GM12878 (cell line): Measurements from ENCODE around the gene TRERF1. TPM values are rescaled to one million over a fixed set of nuclear protein-coding genes. Genes with fewer than 3 reads are reported as not detected.

ENCODE experiments used
- ATAC-seq: fragments of 200-7000 bp; cut with Tn5 transposase; 3 replicates; pipeline ENCODE4 v1.9.1; 2020; ENCODE audit warnings: mild to moderate bottlenecking, moderate library complexity
- BruUV-seq: library from RNA; stranded (reverse); fragments of 400-500 nt; replicated peaks from 2 replicates; lab custom pipeline; 2021; lab: Mats Ljungman, UMichigan
- CTCF ChIA-PET: fragments of 300-600 bp; sonication (Branson Sonifier 250); formaldehyde crosslinking; extraction: SDS; loops from one replicate; lab custom pipeline; 2021; ENCODE audit warnings: inconsistent platforms; lab: Yijun Ruan, JAX
- POLR2A ChIA-PET: fragments of 350-600 bp; formaldehyde crosslinking; extraction: SDS; loops from one replicate; lab custom pipeline; 2021; ENCODE audit warnings: inconsistent platforms; lab: Charles Lee
- RAD21 ChIA-PET: fragments of 300-600 bp; sonication (Branson Sonifier 250); formaldehyde crosslinking; loops from one replicate; lab custom pipeline; 2023; ENCODE audit warnings: antibody characterized with exemption; ENCODE audit not compliant: unreplicated experiment; lab: Charles Lee
- SMC1A ChIA-PET: fragments of 300-600 bp; sonication (Branson Sonifier 250); formaldehyde crosslinking; loops from one replicate; lab custom pipeline; 2023; ENCODE audit not compliant: unreplicated experiment, uncharacterized antibody; lab: Charles Lee
- DNase-seq: peaks from one replicate; pipeline ENCODE4 v3.0.0-alpha.2; 2011; ENCODE audit warnings: low read depth, low spot score
- FAIRE-seq: peaks from 3 replicates; lab custom pipeline; 2011; peaks lifted over from hg19 to GRCh38; lab: Jason Lieb, UNC
- H2AFZ ChIP-seq: 2 replicates; pipeline ENCODE4 v1.6.0; 2011; ENCODE audit warnings: low read depth, low read length, control low read depth; ENCODE audit not compliant: control insufficient read depth
- H3K27ac ChIP-seq: 2 replicates; pipeline ENCODE4 v1.5.1; 2011; ENCODE audit warnings: control low read depth; ENCODE audit not compliant: control insufficient read depth, insufficient read depth
- H3K27me3 ChIP-seq, 2 experiments: replicated peaks in 1 of 2; 2 replicates each; pipeline versions ENCODE4 v1.6.0 to v1.6.1; 2011; ENCODE audit warnings: low read length in 1 of 2; ENCODE audit not compliant: control insufficient read depth in 2 of 2, insufficient read depth in 2 of 2
- H3K36me3 ChIP-seq, 2 experiments: 2 replicates each; pipeline ENCODE4 v1.5.1; 2011; ENCODE audit warnings: low read length in 1 of 2; ENCODE audit not compliant: control insufficient read depth in 2 of 2, insufficient read depth in 2 of 2
- H3K4me1 ChIP-seq: 2 replicates; pipeline ENCODE4 v1.6.1; 2011; ENCODE audit warnings: mild to moderate bottlenecking, low read length, moderate library complexity, mixed read lengths; ENCODE audit not compliant: control insufficient read depth, insufficient read depth
- H3K4me2 ChIP-seq: 2 replicates; pipeline ENCODE4 v1.6.0; 2011; ENCODE audit warnings: control low read depth; ENCODE audit not compliant: control insufficient read depth, insufficient read depth
- H3K4me3 ChIP-seq: fragments of 200-600 bp; sonication (generic); 2 replicates; pipeline ENCODE4 v1.5.1; 2016
- H3K79me2 ChIP-seq: 2 replicates; pipeline ENCODE4 v1.6.0; 2011; ENCODE audit warnings: low read length; ENCODE audit not compliant: control insufficient read depth, insufficient read depth
- H3K9ac ChIP-seq: 2 replicates; pipeline ENCODE4 v1.8.0; 2011; ENCODE audit warnings: low read length, control low read depth, mixed read lengths; ENCODE audit not compliant: control insufficient read depth, insufficient read depth
- H3K9me3 ChIP-seq: replicated peaks from 3 replicates; pipeline ENCODE4 v1.5.1; 2011; ENCODE audit warnings: mild to moderate bottlenecking, low read length; ENCODE audit not compliant: control insufficient read depth, insufficient read depth
- H4K20me1 ChIP-seq: 2 replicates; pipeline ENCODE4 v1.6.0; 2011; ENCODE audit not compliant: control insufficient read depth, insufficient read depth
- CBFB ChIP-seq: IDR thresholded peaks from 2 replicates; pipeline ENCODE4 v1.6.1; 2016; ENCODE audit warnings: antibody characterized with exemption, low read depth
- MEF2B ChIP-seq: fragments of 450-650 bp; IDR thresholded peaks from 2 replicates; pipeline ENCODE4 v1.6.1; 2018; ENCODE audit warnings: mild to moderate bottlenecking, moderate library complexity; ENCODE audit not compliant: partially characterized antibody, poor library complexity, severe bottlenecking
- SIN3A ChIP-seq: IDR thresholded peaks from 2 replicates; pipeline ENCODE4 v1.6.1; 2012; ENCODE audit warnings: low read depth, low read length, improper control_type of control experiment
- TCF7 ChIP-seq: IDR thresholded peaks from 2 replicates; pipeline ENCODE4 v1.6.1; 2014; ENCODE audit warnings: antibody characterized with exemption, borderline replicate concordance
- WGBS: methylation state at CpG from one replicate; pipeline ENCODE4 v1.1.6; 2016; ENCODE audit warnings: low lambda C conversion rate; ENCODE audit not compliant: insufficient replicate concordance, insufficient coverage; ENCODE audit errors: missing lambda C conversion rate; 5-methylcytosine and 5-hydroxymethylcytosine counted together
- in situ Hi-C: fragments of 300-500 bp; cut with MboI; formaldehyde crosslinking; loops from 9 replicates; pipeline ENCODE4 v1.14.3; 2018; ENCODE audit warnings: mixed read lengths
- intact Hi-C: fragments of 100-400 bp; cut with micrococcal nuclease; formaldehyde crosslinking; loops from one replicate; pipeline ENCODE4 v1.14.2; 2022; ENCODE audit not compliant: unreplicated experiment
- polyA plus RNA-seq, 11 experiments: library from polyadenylated mRNA; depleted of rRNA in 4 of 11; unstranded in 6 of 11; stranded (reverse) in 5 of 11; fragments of >200 nt; fragmentation: Nextera tagmentation in 4 of 11; fragmentation: Illumina TruSeq in 1 of 11; extraction: Ambion mirVana in 4 of 11; extraction: Trizol in 1 of 11; gene quantifications; 1 replicate in 1 of 11; 2 replicates in 10 of 11; pipeline versions ENCODE4 v1.2.1 to v1.2.3, GENCODE V29; 2011 to 2016; ENCODE audit warnings: inconsistent platforms in 2 of 11, missing spikeins in 2 of 11, low read depth in 1 of 11
- total RNA-seq, 4 experiments: library from RNA; depleted of rRNA in 3 of 4; stranded (reverse); fragments of >200 nt in 3 of 4; fragmentation: Illumina TruSeq in 1 of 4; extraction: Trizol in 1 of 4; gene quantifications; 2 replicates each; pipeline versions ENCODE4 v1.2.1 to v1.2.3, GENCODE V29; 2013 to 2021
- TF ChIP-seq, protein P1 (sequence below): IDR thresholded peaks from 2 replicates; pipeline ENCODE4 v1.6.1; 2012; ENCODE audit warnings: low read depth, low read length, improper control_type of control experiment
- TF ChIP-seq, protein P2 (sequence below): IDR thresholded peaks from 2 replicates; pipeline ENCODE4 v1.6.1; 2012; ENCODE audit warnings: low read depth, low read length, improper control_type of control experiment
- TF ChIP-seq, protein P3 (sequence below): IDR thresholded peaks from 2 replicates; pipeline ENCODE4 v1.6.1; 2012; ENCODE audit warnings: low read depth, low read length, improper control_type of control experiment

The TRERF1 gene
- total and polyA plus RNA-seq, 10 of the 15 experiments (the other 5 are each of a cell fraction or from before 2014, with no cell fraction given): 2.2 to 19.4 (median 7.2) TPM

DNA sequence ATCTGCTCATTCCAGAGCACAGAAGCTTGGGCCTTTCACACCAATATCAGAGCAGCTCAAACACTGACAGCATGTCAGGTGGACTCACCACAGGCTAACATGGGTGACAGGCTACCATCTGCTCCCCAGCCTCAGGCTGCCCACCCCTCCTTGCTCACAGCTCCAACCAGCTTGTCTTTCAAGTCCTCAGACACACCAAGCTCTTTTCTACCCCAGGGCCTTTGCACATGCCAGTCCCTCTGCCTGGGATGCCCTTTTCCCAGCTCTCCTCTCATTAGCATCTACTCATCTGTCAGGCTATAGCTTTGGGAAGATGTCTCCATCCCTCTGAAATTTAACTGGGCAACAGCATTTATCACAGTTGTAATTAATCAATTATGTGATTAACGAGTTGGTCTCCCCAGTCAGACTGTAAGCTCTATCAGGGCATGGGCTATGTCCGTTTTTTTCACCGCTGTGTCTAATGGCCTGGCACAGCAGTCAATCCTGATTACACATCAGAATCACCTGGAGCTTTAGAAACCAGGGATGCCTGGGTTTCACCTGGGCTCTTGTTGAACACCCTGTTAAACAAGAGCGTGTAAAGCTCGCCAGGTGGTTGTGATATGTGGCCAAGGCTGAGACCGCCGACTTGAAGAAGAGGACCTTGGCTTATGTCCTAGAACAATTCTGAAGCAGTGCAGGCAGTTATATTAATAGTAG, 145.1 kb downstream of the TRERF1 start:
- no peak for FAIRE-seq
- intact Hi-C loops: loop anchor here (5.0 kb wide), 1 partner anchor 226 kb away; no protein-coding TSS in a partner anchor
- no peak overlapping the region for H2AFZ ChIP-seq

More for the DNA sequence above, 145.1 kb downstream of the TRERF1 start:
- Histone ChIP-seq H4K20me1 (no peaks in the 10 kb centered on the region), H3K4me2 (no peak overlapping the region), H3K27ac (no peak overlapping the region), H3K9me3 (no peaks in the 10 kb centered on the region), H3K4me1 (no peaks in the 10 kb centered on the region), H3K4me3 (no peak overlapping the region), H3K79me2 (no peaks in the 10 kb centered on the region), H3K36me3 (no peaks in the 10 kb centered on the region), H3K27me3 (no peaks in the 10 kb centered on the region), H3K9ac (no peak overlapping the region)
- WGBS: 80% methylated on average over 7 of the region's 7 CpGs
- DNase-seq (no peak), ATAC-seq (no peak)
- ChIA-PET SMC1A (interaction anchor here (0.6 to 4.6 kb wide), 5 partner anchors 200 to 533 kb away, joined by 3 to 42 read pairs (median 3); no protein-coding TSS in a partner anchor), POLR2A (interaction anchor here (1.1 kb wide), 1 partner anchor 241 kb away, joined by 4 read pairs; no protein-coding TSS in a partner anchor), CTCF (interaction anchor here (1.0 to 5.1 kb wide), 3 partner anchors 10 to 241 kb away, joined by 5 to 51 read pairs (median 7); no protein-coding TSS in a partner anchor), RAD21 (interaction anchor here (5.0 kb wide), 1 partner anchor 241 kb away, joined by 31 read pairs; no protein-coding TSS in a partner anchor)
- TF ChIP-seq, protein P1, sequence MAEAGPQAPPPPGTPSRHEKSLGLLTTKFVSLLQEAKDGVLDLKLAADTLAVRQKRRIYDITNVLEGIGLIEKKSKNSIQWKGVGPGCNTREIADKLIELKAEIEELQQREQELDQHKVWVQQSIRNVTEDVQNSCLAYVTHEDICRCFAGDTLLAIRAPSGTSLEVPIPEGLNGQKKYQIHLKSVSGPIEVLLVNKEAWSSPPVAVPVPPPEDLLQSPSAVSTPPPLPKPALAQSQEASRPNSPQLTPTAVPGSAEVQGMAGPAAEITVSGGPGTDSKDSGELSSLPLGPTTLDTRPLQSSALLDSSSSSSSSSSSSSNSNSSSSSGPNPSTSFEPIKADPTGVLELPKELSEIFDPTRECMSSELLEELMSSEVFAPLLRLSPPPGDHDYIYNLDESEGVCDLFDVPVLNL: no peak
- TF ChIP-seq TCF7: no peak
- no peak for TF ChIP-seq MEF2B
- TF ChIP-seq, protein P2, sequence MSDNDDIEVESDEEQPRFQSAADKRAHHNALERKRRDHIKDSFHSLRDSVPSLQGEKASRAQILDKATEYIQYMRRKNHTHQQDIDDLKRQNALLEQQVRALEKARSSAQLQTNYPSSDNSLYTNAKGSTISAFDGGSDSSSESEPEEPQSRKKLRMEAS: no peak
- TF ChIP-seq CBFB: no peak
- TF ChIP-seq, protein P3, sequence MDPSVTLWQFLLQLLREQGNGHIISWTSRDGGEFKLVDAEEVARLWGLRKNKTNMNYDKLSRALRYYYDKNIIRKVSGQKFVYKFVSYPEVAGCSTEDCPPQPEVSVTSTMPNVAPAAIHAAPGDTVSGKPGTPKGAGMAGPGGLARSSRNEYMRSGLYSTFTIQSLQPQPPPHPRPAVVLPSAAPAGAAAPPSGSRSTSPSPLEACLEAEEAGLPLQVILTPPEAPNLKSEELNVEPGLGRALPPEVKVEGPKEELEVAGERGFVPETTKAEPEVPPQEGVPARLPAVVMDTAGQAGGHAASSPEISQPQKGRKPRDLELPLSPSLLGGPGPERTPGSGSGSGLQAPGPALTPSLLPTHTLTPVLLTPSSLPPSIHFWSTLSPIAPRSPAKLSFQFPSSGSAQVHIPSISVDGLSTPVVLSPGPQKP: no peak
- no peak for TF ChIP-seq SIN3A
- BruUV-seq: no TSS peak
- in situ Hi-C loops: loop anchor here (5.0 kb wide), 1 partner anchor 241 kb away; no protein-coding TSS in a partner anchor
